Measurements from ENCODE around the gene NFIA. TPM values are rescaled to one million over a fixed set of nuclear protein-coding genes. Genes with fewer than 3 reads are reported as not detected.
A peak's percentile ranks its signal among the peaks of the same experiment; 100 is the strongest.

NFIA gene
- total and polyA plus RNA-seq, 2 of the 13 experiments (the other 11 are each of a cell fraction or from before 2014, with no cell fraction given), result 14.7 to 28.5 TPM

DNA sequence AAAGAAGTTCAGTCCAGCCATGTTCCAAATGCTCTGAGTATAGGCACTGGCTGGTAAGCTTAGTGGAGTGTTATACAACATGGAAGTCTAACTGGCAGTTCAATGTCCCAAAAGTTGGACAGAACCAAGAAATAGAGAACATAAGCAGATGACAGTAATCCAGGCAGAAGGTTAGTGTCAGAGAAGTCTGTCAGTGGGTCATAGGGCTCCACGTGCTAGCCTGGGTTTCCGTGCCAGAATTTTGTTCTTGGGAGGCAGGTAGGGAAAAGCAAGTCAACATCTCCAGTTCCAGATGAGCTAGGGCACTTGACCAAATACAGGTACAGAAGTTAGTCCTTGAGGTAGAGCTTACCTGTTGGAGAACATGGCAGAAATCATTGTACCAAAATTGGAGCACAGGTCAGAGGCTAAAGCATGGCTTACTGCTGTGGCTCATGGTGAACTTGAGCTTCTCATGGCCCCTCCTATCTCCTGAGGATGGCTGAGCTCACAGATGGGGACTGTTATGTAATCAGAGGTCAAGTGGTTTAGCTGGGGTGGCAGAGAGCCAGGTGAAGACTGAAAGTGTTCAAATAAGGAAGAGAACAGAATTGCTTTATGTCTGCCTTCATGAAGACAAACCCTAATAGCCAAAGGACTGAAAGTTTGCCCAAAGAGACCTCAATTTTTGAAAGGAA lies 170.8 kb downstream of the NFIA start:
- Histone ChIP-seq H3K27ac (ENCODE audit: extremely low read length, insufficient read depth, low read length) (no peak overlapping the region), H4K20me1 (ENCODE audit: insufficient read depth, low read length) (no peaks in the 10 kb centered on the region), H3K9ac (ENCODE audit: insufficient read depth, low read depth, low read length) (no peak overlapping the region), H3K36me3 (replicated peaks in 1 of 2; ENCODE audit: control insufficient read depth in 1 of 2, insufficient read depth in 2 of 2, low read length in 2 of 2) (no peaks in the 10 kb centered on the region), H3K4me3 (replicated peaks in 1 of 3; ENCODE audit: insufficient read depth in 1 of 3, low read depth in 2 of 3, low read length in 3 of 3) (no peak overlapping the region), H3K79me2 (ENCODE audit: insufficient read depth, low read length) (peaks cover 82% of the 10 kb centered on the region), H3K27me3 (ENCODE audit: control insufficient read depth in 1 of 2, insufficient read depth in 2 of 2, low read length in 2 of 2) (no peaks in the 10 kb centered on the region), H3K4me2 (ENCODE audit: low read depth, low read length) (peak overlapping the region; percentile 4; the same call in 1 of the 2 replicates), H3K4me1 (ENCODE audit: insufficient read depth, low read length) (peaks cover 46% of the 10 kb centered on the region), H2AFZ (ENCODE audit: low read length) (no peak overlapping the region), H3K9me3 (ENCODE audit: low read length) (no peaks in the 10 kb centered on the region)
- ChIA-PET POLR2A (interaction anchor here (0.9 to 1.9 kb wide), 2 partner anchors 11 to 69 kb away, joined by 4 to 7 read pairs; no protein-coding TSS in a partner anchor), CTCF (ENCODE audit: low intra/inter-chr PET ratio, low total read pairs) (no interaction called here)
- no TSS peak for BruUV-seq (replicated peaks)
- intact Hi-C loops (cut with micrococcal nuclease; ENCODE audit: unreplicated experiment) (no loop called here), in situ Hi-C loops (cut with HindIII; ENCODE audit: extremely low pct_ligation_motif_present, low pct_unique_long_range_greater_than_20kb) (no loop called here)
- no peak for ATAC-seq
- peak; percentile 30 for FAIRE-seq
- 97% methylated on average over 2 of the region's 2 CpGs for WGBS (ENCODE audit: low lambda C conversion rate)
- DNase-seq (ENCODE audit: low spot score), result peak; percentile 66
- TF ChIP-seq, protein P1, sequence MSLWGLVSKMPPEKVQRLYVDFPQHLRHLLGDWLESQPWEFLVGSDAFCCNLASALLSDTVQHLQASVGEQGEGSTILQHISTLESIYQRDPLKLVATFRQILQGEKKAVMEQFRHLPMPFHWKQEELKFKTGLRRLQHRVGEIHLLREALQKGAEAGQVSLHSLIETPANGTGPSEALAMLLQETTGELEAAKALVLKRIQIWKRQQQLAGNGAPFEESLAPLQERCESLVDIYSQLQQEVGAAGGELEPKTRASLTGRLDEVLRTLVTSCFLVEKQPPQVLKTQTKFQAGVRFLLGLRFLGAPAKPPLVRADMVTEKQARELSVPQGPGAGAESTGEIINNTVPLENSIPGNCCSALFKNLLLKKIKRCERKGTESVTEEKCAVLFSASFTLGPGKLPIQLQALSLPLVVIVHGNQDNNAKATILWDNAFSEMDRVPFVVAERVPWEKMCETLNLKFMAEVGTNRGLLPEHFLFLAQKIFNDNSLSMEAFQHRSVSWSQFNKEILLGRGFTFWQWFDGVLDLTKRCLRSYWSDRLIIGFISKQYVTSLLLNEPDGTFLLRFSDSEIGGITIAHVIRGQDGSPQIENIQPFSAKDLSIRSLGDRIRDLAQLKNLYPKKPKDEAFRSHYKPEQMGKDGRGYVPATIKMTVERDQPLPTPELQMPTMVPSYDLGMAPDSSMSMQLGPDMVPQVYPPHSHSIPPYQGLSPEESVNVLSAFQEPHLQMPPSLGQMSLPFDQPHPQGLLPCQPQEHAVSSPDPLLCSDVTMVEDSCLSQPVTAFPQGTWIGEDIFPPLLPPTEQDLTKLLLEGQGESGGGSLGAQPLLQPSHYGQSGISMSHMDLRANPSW (CRISPR knock-in tag; IDR thresholded peaks at IDR 0.05; ENCODE audit: borderline replicate concordance), result no peak
- no peak for TF ChIP-seq ZNF577 (CRISPR knock-in tag; IDR thresholded peaks at IDR 0.05; ENCODE audit: borderline replicate concordance, low read depth)
- no peak for TF ChIP-seq ZNF891 (CRISPR knock-in tag; IDR thresholded peaks at IDR 0.05)
- TF ChIP-seq KIAA2018 (CRISPR knock-in tag; IDR thresholded peaks at IDR 0.05; ENCODE audit: borderline replicate concordance), result no peak
- TF ChIP-seq DMAP1 (CRISPR knock-in tag; IDR thresholded peaks at IDR 0.05), result no peak
- TF ChIP-seq PITX1 (CRISPR knock-in tag; IDR thresholded peaks at IDR 0.05), result 0 out of 2 replicates have a peak, but pooled peaks have one; percentile 34
- no peak for TF ChIP-seq ZNF740 (CRISPR knock-in tag; IDR thresholded peaks at IDR 0.05)
- TF ChIP-seq SOX13 (IDR thresholded peaks at IDR 0.05), result no peak
- peak in 1 of 2 experiments; percentile 27; a peak in 1 of 4 replicates for TF ChIP-seq SOX13 (CRISPR knock-in tag; conservative IDR thresholded peaks at IDR 0.05 in 1 of 2, IDR thresholded peaks at IDR 0.05 in 1 of 2)
- TF ChIP-seq, protein P2, sequence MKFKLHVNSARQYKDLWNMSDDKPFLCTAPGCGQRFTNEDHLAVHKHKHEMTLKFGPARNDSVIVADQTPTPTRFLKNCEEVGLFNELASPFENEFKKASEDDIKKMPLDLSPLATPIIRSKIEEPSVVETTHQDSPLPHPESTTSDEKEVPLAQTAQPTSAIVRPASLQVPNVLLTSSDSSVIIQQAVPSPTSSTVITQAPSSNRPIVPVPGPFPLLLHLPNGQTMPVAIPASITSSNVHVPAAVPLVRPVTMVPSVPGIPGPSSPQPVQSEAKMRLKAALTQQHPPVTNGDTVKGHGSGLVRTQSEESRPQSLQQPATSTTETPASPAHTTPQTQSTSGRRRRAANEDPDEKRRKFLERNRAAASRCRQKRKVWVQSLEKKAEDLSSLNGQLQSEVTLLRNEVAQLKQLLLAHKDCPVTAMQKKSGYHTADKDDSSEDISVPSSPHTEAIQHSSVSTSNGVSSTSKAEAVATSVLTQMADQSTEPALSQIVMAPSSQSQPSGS (CRISPR knock-in tag; IDR thresholded peaks at IDR 0.05), result no peak
- TF ChIP-seq NR2F2 (IDR thresholded peaks at IDR 0.05; ENCODE audit: borderline replicate concordance, low read depth), result peak; percentile 70; the same call in 1 of the 2 replicates
